ENCODE results near the gene CELF6.

The CELF6 gene

DNA sequence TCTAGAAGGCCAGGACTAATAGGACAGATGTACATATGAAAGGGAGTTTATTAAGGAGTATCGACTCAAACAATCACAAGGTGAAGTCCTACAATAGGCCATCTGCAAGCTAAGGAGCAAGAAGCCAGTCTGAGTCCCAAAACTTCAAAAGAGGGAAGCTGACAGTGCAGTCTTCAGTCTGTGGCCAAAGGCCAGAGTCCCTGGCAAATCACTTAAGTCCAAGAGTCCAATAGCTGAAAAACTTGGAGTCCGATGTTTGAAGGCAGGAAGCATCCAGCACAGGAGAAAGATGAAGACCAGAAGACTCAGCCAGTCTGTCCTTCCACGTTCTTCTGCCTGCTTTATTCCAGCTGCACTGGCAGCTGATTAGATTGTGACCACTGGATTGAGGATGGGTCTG lies 11.1 kb upstream of the CELF6 start:
- TF ChIP-seq FOXM1 (IDR thresholded peaks at IDR 0.05; ENCODE audit: borderline replicate concordance, low read depth) (no peak), YY1 (IDR thresholded peaks at IDR 0.05; ENCODE audit: low read depth) (no peak), EGR1 (IDR thresholded peaks at IDR 0.05) (no peak), ZBTB7A (IDR thresholded peaks at IDR 0.05; ENCODE audit: low read depth) (no peak), EP300 (IDR thresholded peaks at IDR 0.05; ENCODE audit: borderline replicate concordance) (no peak), CREB1 (IDR thresholded peaks at IDR 0.05; ENCODE audit: low read depth) (no peak), TCF12 (IDR thresholded peaks at IDR 0.05; ENCODE audit: low read depth) (no peak), CEBPB (IDR thresholded peaks at IDR 0.05) (no peak), TEAD4 (IDR thresholded peaks at IDR 0.05) (no peak), NFIC (IDR thresholded peaks at IDR 0.05) (no peak), RAD21 (IDR thresholded peaks at IDR 0.05; ENCODE audit: low read depth) (no peak)
- TF ChIP-seq, protein P1, sequence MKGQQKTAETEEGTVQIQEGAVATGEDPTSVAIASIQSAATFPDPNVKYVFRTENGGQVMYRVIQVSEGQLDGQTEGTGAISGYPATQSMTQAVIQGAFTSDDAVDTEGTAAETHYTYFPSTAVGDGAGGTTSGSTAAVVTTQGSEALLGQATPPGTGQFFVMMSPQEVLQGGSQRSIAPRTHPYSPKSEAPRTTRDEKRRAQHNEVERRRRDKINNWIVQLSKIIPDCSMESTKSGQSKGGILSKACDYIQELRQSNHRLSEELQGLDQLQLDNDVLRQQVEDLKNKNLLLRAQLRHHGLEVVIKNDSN (IDR thresholded peaks at IDR 0.05), result no peak
- TF ChIP-seq, protein P2, sequence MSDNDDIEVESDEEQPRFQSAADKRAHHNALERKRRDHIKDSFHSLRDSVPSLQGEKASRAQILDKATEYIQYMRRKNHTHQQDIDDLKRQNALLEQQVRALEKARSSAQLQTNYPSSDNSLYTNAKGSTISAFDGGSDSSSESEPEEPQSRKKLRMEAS (IDR thresholded peaks at IDR 0.05), result no peak

DNA sequence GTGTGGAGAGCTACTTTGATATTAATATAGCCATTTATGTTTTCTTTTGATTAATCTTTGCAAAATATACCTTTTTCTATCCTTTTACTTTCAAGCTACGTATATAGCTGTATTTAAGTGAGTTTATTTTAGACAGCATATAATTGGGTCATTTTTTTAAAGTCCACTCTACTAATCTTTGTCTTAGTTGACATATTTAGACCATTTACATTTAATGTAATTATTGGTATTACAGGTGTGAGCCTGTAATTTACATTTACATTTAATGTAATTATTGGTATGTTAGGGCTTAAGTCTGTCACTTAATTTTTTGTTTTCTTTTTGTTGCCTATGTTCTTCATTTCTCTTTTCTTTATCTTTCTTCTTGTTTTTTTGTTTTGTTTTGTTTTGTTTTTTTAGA lies 3.8 kb upstream of the CELF6 start:
- TF ChIP-seq FOXM1 (IDR thresholded peaks at IDR 0.05; ENCODE audit: borderline replicate concordance, low read depth), result no peak
- TF ChIP-seq RAD21 (IDR thresholded peaks at IDR 0.05; ENCODE audit: low read depth), result no peak
- no peak for TF ChIP-seq TEAD4 (IDR thresholded peaks at IDR 0.05)
- no peak for TF ChIP-seq NFIC (IDR thresholded peaks at IDR 0.05)
- no peak for TF ChIP-seq CEBPB (IDR thresholded peaks at IDR 0.05)
- no peak for TF ChIP-seq CREB1 (IDR thresholded peaks at IDR 0.05; ENCODE audit: low read depth)
- TF ChIP-seq, protein P1 (IDR thresholded peaks at IDR 0.05), result no peak
- TF ChIP-seq ZBTB7A (IDR thresholded peaks at IDR 0.05; ENCODE audit: low read depth), result no peak
- no peak for TF ChIP-seq TCF12 (IDR thresholded peaks at IDR 0.05; ENCODE audit: low read depth)
- no peak for TF ChIP-seq TAF1 (IDR thresholded peaks at IDR 0.05; ENCODE audit: low read depth)
- TF ChIP-seq EGR1 (IDR thresholded peaks at IDR 0.05), result no peak
- TF ChIP-seq, protein P2 (IDR thresholded peaks at IDR 0.05), result no peak

DNA sequence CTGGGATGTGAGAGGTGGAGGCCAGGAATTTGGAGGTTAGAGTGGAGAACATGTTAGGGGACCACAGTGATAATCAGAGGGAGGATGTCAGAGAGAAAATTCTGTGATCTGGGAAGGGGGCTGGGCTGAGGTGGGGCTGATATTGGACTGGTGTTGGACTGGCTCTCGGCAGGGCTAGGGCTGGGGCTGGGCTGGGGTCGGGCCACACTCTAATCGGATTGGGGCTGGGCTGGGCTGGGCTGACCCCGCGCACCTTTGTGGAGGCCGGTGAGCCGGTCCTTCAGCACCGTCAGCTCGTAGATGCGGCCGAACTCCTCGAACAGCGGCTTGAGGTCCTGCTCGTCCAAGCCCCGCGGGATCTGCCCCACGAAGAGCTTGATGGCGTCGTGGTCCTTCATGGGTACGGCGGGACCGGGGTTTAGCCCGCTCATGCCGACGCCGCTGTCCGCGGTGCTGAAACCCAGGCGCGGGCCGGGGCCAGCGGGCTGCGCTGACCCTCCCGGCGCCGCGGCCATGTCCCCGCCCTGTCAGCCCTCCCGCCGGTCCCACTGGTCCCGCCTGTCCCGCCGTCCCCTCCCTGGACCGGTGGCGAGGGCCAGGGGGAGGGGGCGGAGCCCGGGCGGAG lies 485 bp downstream of the CELF6 start:
- TF ChIP-seq CREB1 (IDR thresholded peaks at IDR 0.05; ENCODE audit: low read depth), result no peak
- TF ChIP-seq, protein P2 (IDR thresholded peaks at IDR 0.05), result peak; percentile 99
- TF ChIP-seq YY1 (IDR thresholded peaks at IDR 0.05; ENCODE audit: low read depth), result peak; percentile 83
- TF ChIP-seq EP300 (IDR thresholded peaks at IDR 0.05; ENCODE audit: borderline replicate concordance), result no peak
- TF ChIP-seq TEAD4 (IDR thresholded peaks at IDR 0.05), result 0 out of 2 replicates have a peak, but pooled peaks have one; percentile 39
- no peak for TF ChIP-seq FOXM1 (IDR thresholded peaks at IDR 0.05; ENCODE audit: borderline replicate concordance, low read depth)
- TF ChIP-seq NFIC (IDR thresholded peaks at IDR 0.05), result peak; percentile 4; the same call in 1 of the 2 replicates
- no peak for TF ChIP-seq RAD21 (IDR thresholded peaks at IDR 0.05; ENCODE audit: low read depth)
- TF ChIP-seq CEBPB (IDR thresholded peaks at IDR 0.05), result no peak
- TF ChIP-seq TCF12 (IDR thresholded peaks at IDR 0.05; ENCODE audit: low read depth), result 0 out of 2 replicates have a peak, but pooled peaks have one; percentile 4
- TF ChIP-seq, protein P3, sequence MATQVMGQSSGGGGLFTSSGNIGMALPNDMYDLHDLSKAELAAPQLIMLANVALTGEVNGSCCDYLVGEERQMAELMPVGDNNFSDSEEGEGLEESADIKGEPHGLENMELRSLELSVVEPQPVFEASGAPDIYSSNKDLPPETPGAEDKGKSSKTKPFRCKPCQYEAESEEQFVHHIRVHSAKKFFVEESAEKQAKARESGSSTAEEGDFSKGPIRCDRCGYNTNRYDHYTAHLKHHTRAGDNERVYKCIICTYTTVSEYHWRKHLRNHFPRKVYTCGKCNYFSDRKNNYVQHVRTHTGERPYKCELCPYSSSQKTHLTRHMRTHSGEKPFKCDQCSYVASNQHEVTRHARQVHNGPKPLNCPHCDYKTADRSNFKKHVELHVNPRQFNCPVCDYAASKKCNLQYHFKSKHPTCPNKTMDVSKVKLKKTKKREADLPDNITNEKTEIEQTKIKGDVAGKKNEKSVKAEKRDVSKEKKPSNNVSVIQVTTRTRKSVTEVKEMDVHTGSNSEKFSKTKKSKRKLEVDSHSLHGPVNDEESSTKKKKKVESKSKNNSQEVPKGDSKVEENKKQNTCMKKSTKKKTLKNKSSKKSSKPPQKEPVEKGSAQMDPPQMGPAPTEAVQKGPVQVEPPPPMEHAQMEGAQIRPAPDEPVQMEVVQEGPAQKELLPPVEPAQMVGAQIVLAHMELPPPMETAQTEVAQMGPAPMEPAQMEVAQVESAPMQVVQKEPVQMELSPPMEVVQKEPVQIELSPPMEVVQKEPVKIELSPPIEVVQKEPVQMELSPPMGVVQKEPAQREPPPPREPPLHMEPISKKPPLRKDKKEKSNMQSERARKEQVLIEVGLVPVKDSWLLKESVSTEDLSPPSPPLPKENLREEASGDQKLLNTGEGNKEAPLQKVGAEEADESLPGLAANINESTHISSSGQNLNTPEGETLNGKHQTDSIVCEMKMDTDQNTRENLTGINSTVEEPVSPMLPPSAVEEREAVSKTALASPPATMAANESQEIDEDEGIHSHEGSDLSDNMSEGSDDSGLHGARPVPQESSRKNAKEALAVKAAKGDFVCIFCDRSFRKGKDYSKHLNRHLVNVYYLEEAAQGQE (IDR thresholded peaks at IDR 0.05; ENCODE audit: low read depth), result peak; percentile 94
- TF ChIP-seq ZBTB7A (IDR thresholded peaks at IDR 0.05; ENCODE audit: low read depth), result no peak
- TF ChIP-seq, protein P1 (IDR thresholded peaks at IDR 0.05), result no peak

DNA sequence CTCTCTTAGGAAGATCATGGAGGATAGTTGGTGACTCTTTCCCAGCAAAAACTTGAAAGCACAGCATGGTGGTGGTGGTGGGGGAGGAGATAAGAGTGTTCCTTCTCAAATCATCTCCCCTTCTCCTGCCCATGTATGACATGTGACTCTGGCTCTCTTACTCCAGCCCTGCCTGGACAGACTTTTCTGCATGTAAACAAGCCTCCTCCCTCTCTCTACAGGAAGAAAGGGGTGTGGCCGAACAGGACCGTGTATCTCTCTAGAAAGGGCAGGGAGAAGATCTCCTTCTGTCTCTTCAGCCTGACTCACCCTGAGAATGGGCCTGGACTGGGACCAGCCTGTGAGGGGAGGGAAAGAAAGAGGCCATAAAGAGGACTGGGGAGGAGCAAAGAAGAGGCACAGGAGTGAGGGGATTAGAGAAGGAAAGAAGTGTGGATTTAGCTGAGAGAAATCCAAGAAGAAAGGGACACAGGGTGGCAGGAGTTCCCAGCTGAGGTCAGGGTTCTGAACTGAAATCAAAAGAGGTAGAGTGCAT lies 1.5 kb downstream of the CELF6 start:
- TF ChIP-seq CREB1 (IDR thresholded peaks at IDR 0.05; ENCODE audit: low read depth) (no peak), ZBTB7A (IDR thresholded peaks at IDR 0.05; ENCODE audit: low read depth) (no peak), NFIC (IDR thresholded peaks at IDR 0.05) (no peak), EGR1 (IDR thresholded peaks at IDR 0.05) (no peak)
- TF ChIP-seq, protein P1 (IDR thresholded peaks at IDR 0.05), result no peak
- TF ChIP-seq, protein P3 (IDR thresholded peaks at IDR 0.05; ENCODE audit: low read depth), result no peak; the same call in 1 of the 2 replicates

Data from Ishikawa (cell line).